ENCODE measurements around the gene TMEM203. TPM values are rescaled to one million over a fixed set of nuclear protein-coding genes. Genes with fewer than 3 reads are reported as not detected.

TMEM203 gene
- total and polyA plus RNA-seq, 2 experiments from 2014 or later, result 32.7 to 53.4 TPM

DNA sequence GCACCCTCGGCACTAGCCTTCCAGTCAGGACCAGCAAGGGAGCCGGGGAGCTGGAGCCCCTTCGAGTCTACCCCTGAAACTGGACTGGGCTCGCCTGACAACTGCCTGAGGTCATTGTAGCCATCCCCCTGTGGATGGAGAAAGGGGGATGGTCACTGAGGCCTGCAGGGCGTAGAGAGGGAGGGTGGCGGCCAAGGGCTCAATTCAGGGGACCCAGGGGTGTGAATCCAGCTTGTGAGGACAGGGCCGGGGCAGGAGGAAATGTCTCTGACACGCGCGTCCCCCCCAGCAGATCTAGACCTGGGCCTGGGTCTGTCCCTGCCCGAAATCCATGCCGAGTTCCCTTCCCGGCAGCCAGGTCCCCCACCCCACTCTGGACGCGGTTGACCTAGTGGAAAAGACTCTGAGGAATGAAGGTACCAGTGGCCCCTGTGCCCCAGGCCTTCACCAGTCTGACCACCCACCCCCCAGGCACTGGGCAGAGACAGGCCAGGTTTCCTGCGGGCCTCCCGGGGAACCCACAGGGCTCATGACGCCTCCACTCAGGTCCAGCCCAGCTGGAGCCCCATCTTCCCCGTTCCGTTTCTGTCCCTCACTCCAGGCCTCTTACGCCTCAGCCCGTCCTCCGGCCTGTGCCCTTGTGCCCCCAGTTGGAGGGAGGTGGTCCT, 26.1 kb upstream of the TMEM203 start (continued):
- TF ChIP-seq, protein P1, sequence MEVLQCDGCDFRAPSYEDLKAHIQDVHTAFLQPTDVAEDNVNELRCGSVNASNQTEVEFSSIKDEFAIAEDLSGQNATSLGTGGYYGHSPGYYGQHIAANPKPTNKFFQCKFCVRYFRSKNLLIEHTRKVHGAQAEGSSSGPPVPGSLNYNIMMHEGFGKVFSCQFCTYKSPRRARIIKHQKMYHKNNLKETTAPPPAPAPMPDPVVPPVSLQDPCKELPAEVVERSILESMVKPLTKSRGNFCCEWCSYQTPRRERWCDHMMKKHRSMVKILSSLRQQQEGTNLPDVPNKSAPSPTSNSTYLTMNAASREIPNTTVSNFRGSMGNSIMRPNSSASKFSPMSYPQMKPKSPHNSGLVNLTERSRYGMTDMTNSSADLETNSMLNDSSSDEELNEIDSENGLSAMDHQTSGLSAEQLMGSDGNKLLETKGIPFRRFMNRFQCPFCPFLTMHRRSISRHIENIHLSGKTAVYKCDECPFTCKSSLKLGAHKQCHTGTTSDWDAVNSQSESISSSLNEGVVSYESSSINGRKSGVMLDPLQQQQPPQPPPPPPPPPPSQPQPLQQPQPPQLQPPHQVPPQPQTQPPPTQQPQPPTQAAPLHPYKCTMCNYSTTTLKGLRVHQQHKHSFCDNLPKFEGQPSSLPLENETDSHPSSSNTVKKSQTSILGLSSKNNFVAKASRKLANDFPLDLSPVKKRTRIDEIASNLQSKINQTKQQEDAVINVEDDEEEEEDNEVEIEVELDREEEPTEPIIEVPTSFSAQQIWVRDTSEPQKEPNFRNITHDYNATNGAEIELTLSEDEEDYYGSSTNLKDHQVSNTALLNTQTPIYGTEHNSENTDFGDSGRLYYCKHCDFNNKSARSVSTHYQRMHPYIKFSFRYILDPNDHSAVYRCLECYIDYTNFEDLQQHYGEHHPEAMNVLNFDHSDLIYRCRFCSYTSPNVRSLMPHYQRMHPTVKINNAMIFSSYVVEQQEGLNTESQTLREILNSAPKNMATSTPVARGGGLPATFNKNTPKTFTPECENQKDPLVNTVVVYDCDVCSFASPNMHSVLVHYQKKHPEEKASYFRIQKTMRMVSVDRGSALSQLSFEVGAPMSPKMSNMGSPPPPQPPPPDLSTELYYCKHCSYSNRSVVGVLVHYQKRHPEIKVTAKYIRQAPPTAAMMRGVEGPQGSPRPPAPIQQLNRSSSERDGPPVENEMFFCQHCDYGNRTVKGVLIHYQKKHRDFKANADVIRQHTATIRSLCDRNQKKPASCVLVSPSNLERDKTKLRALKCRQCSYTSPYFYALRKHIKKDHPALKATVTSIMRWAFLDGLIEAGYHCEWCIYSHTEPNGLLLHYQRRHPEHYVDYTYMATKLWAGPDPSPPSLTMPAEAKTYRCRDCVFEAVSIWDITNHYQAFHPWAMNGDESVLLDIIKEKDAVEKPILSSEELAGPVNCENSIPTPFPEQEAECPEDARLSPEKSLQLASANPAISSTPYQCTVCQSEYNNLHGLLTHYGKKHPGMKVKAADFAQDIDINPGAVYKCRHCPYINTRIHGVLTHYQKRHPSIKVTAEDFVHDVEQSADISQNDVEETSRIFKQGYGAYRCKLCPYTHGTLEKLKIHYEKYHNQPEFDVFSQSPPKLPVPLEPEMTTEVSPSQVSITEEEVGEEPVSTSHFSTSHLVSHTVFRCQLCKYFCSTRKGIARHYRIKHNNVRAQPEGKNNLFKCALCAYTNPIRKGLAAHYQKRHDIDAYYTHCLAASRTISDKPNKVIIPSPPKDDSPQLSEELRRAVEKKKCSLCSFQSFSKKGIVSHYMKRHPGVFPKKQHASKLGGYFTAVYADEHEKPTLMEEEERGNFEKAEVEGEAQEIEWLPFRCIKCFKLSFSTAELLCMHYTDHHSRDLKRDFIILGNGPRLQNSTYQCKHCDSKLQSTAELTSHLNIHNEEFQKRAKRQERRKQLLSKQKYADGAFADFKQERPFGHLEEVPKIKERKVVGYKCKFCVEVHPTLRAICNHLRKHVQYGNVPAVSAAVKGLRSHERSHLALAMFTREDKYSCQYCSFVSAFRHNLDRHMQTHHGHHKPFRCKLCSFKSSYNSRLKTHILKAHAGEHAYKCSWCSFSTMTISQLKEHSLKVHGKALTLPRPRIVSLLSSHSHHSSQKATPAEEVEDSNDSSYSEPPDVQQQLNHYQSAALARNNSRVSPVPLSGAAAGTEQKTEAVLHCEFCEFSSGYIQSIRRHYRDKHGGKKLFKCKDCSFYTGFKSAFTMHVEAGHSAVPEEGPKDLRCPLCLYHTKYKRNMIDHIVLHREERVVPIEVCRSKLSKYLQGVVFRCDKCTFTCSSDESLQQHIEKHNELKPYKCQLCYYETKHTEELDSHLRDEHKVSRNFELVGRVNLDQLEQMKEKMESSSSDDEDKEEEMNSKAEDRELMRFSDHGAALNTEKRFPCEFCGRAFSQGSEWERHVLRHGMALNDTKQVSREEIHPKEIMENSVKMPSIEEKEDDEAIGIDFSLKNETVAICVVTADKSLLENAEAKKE (CRISPR knock-in tag; IDR thresholded peaks at IDR 0.05), result no peak
- TF ChIP-seq POLR2AphosphoS5 (IDR thresholded peaks at IDR 0.05; ENCODE audit: low read depth) (no peak), EZH2phosphoT487 (IDR thresholded peaks at IDR 0.05; ENCODE audit: unreplicated experiment) (no peak), EZH2 (IDR thresholded peaks at IDR 0.05; ENCODE audit: low read depth, unreplicated experiment) (no peak), CREB1 (CRISPR knock-in tag; IDR thresholded peaks at IDR 0.05; ENCODE audit: low read depth) (no peak), JUNB (IDR thresholded peaks at IDR 0.05; ENCODE audit: unreplicated experiment) (no peak)
- TF ChIP-seq, protein P2, sequence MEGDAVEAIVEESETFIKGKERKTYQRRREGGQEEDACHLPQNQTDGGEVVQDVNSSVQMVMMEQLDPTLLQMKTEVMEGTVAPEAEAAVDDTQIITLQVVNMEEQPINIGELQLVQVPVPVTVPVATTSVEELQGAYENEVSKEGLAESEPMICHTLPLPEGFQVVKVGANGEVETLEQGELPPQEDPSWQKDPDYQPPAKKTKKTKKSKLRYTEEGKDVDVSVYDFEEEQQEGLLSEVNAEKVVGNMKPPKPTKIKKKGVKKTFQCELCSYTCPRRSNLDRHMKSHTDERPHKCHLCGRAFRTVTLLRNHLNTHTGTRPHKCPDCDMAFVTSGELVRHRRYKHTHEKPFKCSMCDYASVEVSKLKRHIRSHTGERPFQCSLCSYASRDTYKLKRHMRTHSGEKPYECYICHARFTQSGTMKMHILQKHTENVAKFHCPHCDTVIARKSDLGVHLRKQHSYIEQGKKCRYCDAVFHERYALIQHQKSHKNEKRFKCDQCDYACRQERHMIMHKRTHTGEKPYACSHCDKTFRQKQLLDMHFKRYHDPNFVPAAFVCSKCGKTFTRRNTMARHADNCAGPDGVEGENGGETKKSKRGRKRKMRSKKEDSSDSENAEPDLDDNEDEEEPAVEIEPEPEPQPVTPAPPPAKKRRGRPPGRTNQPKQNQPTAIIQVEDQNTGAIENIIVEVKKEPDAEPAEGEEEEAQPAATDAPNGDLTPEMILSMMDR (conservative IDR thresholded peaks at IDR 0.05; ENCODE audit: low read depth in 2 of 2), result no peak
